Daoy (cell line): ENCODE data around the gene FAM110A. TPM values are rescaled to one million over a fixed set of nuclear protein-coding genes. Genes with fewer than 3 reads are reported as not detected.
"Not testable (repeated sequence)": the region's sequence is repeated elsewhere in the genome, so short reads cannot be mapped to it uniquely, and the experiment has no call there.

Experiments
- DNase-seq: peaks from one replicate; pipeline ENCODE4 v3.0.0-alpha.2; 2015; ENCODE audit warnings: low read depth
- total RNA-seq: library from RNA; depleted of rRNA; stranded (reverse); fragments of >200 nt; shearing (Covaris generic); gene quantifications from 2 replicates; pipeline ENCODE4 v1.2.3, GENCODE V29; 2014

The FAM110A gene
- total RNA-seq, 1 experiment from 2014 or later: 3.8 TPM

- DNase-seq: no peak
These were observed 10.0 kb upstream of the FAM110A start for GRCh38 chr20:823574-823902.

- DNase-seq: no peak
These were observed 9.0 kb upstream of the FAM110A start for GRCh38 chr20:824490-824889.

- no peak for DNase-seq
These were observed 8.6 kb upstream of the FAM110A start for GRCh38 chr20:824916-825315.

GRCh38 chr20:825710-826421, 7.6 kb upstream of the FAM110A start:
- DNase-seq: no peak

GRCh38 chr20:826695-827323, 6.7 kb upstream of the FAM110A start:
- no peak for DNase-seq

GRCh38 chr20:827981-828380, 5.5 kb upstream of the FAM110A start:
- not testable (repeated sequence) for DNase-seq

GRCh38 chr20:828987-829386, 4.5 kb upstream of the FAM110A start:
- no peak for DNase-seq

GRCh38 chr20:829551-829950, 4.0 kb upstream of the FAM110A start:
- DNase-seq: no peak

- no peak for DNase-seq
These were observed 3.4 kb upstream of the FAM110A start for GRCh38 chr20:830011-830521.

- DNase-seq: no peak
These were observed 2.3 kb upstream of the FAM110A start for GRCh38 chr20:831251-831650.

- DNase-seq: no peak
These were observed 1.6 kb upstream of the FAM110A start for GRCh38 chr20:831956-832355.

- DNase-seq: no peak
These were observed 430 bp upstream of the FAM110A start for GRCh38 chr20:833121-833449.

- DNase-seq: no peak
These were observed 734 bp downstream of the FAM110A start for GRCh38 chr20:834151-834746.

GRCh38 chr20:835608-836045, 2.1 kb downstream of the FAM110A start:
- DNase-seq: no peak

- no peak for DNase-seq
These were observed 2.7 kb downstream of the FAM110A start for GRCh38 chr20:836190-836589.

GRCh38 chr20:839015-839414, 5.5 kb downstream of the FAM110A start:
- no peak for DNase-seq

- no peak for DNase-seq
These were observed 6.1 kb downstream of the FAM110A start for GRCh38 chr20:839626-840025.

GRCh38 chr20:840503-840857, 7.0 kb downstream of the FAM110A start:
- no peak for DNase-seq

- no peak for DNase-seq
These were observed 7.5 kb downstream of the FAM110A start for GRCh38 chr20:840858-841567.

GRCh38 chr20:841568-842546, 8.3 kb downstream of the FAM110A start:
- DNase-seq: no peak

GRCh38 chr20:842547-842940, 9.0 kb downstream of the FAM110A start:
- DNase-seq: no peak

- no peak for DNase-seq
These were observed 10.4 kb downstream of the FAM110A start for GRCh38 chr20:843912-844311.
